GM23248 (cell line): ENCODE results near the gene ACAP2.

ENCODE experiments used
- EZH2 ChIP-seq: fragments of 200-600 bp; sonication (generic); IDR thresholded peaks from 2 replicates; pipeline ENCODE4 v1.6.1; 2018; ENCODE audit warnings: antibody characterized with exemption, mild to moderate bottlenecking; ENCODE audit not compliant: insufficient read depth, poor library complexity, severe bottlenecking
- EZH2phosphoT487 ChIP-seq: fragments of 200-600 bp; sonication (generic); IDR thresholded peaks from 2 replicates; pipeline ENCODE4 v1.6.1; 2018; ENCODE audit warnings: antibody characterized with exemption, moderate library complexity, mild to moderate bottlenecking, low read depth; ENCODE audit not compliant: insufficient read depth

GRCh38 chr3:195395208-195395816 lies 47.5 kb downstream of the ACAP2 start:
- TF ChIP-seq EZH2 (no peak), EZH2phosphoT487 (no peak)
